ENCODE measurements around the gene KNDC1. TPM values are rescaled to one million over a fixed set of nuclear protein-coding genes. Genes with fewer than 3 reads are reported as not detected.

Gene KNDC1
- total RNA-seq, 1 donor = 5.6 TPM

- no peak for TF ChIP-seq CTCF (IDR thresholded peaks at IDR 0.05; ENCODE audit: insufficient read depth, low read depth, low read length)
- DNase-seq (ENCODE audit: low read depth) = no peak
Measured at GRCh38 chr10:133130602-133131001, 29.4 kb upstream of the KNDC1 start.

GRCh38 chr10:133131053-133131452 is 29.0 kb upstream of the KNDC1 start:
- no peak for DNase-seq (ENCODE audit: low read depth)
- no peak for TF ChIP-seq CTCF (IDR thresholded peaks at IDR 0.05; ENCODE audit: insufficient read depth, low read depth, low read length)
- no peak overlapping the region for H3K4me3 ChIP-seq (ENCODE audit: low read depth, low read length)

More at GRCh38 chr10:133130602-133131001, 29.4 kb upstream of the KNDC1 start:
- no peak overlapping the region for H3K4me3 ChIP-seq (ENCODE audit: low read depth, low read length)

- no peak overlapping the region for H3K4me3 ChIP-seq (ENCODE audit: low read depth, low read length)
- no peak for DNase-seq (ENCODE audit: low read depth)
- TF ChIP-seq CTCF (IDR thresholded peaks at IDR 0.05; ENCODE audit: insufficient read depth, low read depth, low read length) = no peak
Measured at GRCh38 chr10:133131734-133132472, 28.1 kb upstream of the KNDC1 start.

GRCh38 chr10:133132473-133133291 is 27.3 kb upstream of the KNDC1 start:
- H3K4me3 ChIP-seq (ENCODE audit: low read depth, low read length) = no peak overlapping the region
- TF ChIP-seq CTCF (IDR thresholded peaks at IDR 0.05; ENCODE audit: insufficient read depth, low read depth, low read length) = no peak
- no peak for DNase-seq (ENCODE audit: low read depth)

- no peak for TF ChIP-seq CTCF (IDR thresholded peaks at IDR 0.05; ENCODE audit: insufficient read depth, low read depth, low read length)
- DNase-seq (ENCODE audit: low read depth) = no peak
- H3K4me3 ChIP-seq (ENCODE audit: low read depth, low read length) = no peak overlapping the region
Measured at GRCh38 chr10:133133471-133134231, 26.4 kb upstream of the KNDC1 start.

- TF ChIP-seq CTCF (IDR thresholded peaks at IDR 0.05; ENCODE audit: insufficient read depth, low read depth, low read length) = no peak
- no peak overlapping the region for H3K4me3 ChIP-seq (ENCODE audit: low read depth, low read length)
- DNase-seq (ENCODE audit: low read depth) = no peak
Measured at GRCh38 chr10:133134411-133135115, 25.5 kb upstream of the KNDC1 start.
